ENCODE data around the gene TSPAN4. TPM values are rescaled to one million over a fixed set of nuclear protein-coding genes. Genes with fewer than 3 reads are reported as not detected.

TSPAN4 gene
- total RNA-seq, 2 experiments from 2014 or later = 9.4 to 12.1 TPM

GRCh38 chr11:863910-864827 is 21.5 kb downstream of the TSPAN4 start:
- H3K9me3 ChIP-seq (ENCODE audit: low read length) = no peaks in the 10 kb centered on the region
- ChIA-PET POLR2A (no interaction called here), CTCF (ENCODE audit: unreplicated experiment) (no interaction called here)
- TF ChIP-seq, protein P1, sequence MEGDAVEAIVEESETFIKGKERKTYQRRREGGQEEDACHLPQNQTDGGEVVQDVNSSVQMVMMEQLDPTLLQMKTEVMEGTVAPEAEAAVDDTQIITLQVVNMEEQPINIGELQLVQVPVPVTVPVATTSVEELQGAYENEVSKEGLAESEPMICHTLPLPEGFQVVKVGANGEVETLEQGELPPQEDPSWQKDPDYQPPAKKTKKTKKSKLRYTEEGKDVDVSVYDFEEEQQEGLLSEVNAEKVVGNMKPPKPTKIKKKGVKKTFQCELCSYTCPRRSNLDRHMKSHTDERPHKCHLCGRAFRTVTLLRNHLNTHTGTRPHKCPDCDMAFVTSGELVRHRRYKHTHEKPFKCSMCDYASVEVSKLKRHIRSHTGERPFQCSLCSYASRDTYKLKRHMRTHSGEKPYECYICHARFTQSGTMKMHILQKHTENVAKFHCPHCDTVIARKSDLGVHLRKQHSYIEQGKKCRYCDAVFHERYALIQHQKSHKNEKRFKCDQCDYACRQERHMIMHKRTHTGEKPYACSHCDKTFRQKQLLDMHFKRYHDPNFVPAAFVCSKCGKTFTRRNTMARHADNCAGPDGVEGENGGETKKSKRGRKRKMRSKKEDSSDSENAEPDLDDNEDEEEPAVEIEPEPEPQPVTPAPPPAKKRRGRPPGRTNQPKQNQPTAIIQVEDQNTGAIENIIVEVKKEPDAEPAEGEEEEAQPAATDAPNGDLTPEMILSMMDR (conservative IDR thresholded peaks at IDR 0.05; ENCODE audit: low read length) = no peak
- TF ChIP-seq EZH2phosphoT487 (IDR thresholded peaks at IDR 0.05; ENCODE audit: borderline replicate concordance, low read depth, low read length) = no peak
- no peak for DNase-seq (ENCODE audit: low spot score)
- H3K9me2 ChIP-seq (ENCODE audit: insufficient read depth, low read length) = no peaks in the 10 kb centered on the region
- no peak overlapping the region for H2AFZ ChIP-seq (ENCODE audit: low read length)
- no peak overlapping the region for H3K4me3 ChIP-seq (ENCODE audit: low read depth, low read length, poor library complexity, severe bottlenecking)
- intact Hi-C loops (cut with micrococcal nuclease; ENCODE audit: unreplicated experiment) = no loop called here
- no peaks in the 10 kb centered on the region for H3K79me2 ChIP-seq (ENCODE audit: insufficient read depth, low read depth, low read length)
- no peaks in the 10 kb centered on the region for H3K4me1 ChIP-seq (ENCODE audit: insufficient read depth, low read length, poor library complexity, severe bottlenecking)
- no peak overlapping the region for H3K27ac ChIP-seq (ENCODE audit: low read depth, low read length, poor library complexity, severe bottlenecking)
- no TSS peak for BruUV-seq (replicated peaks)
- no peak overlapping the region for H3K4me2 ChIP-seq (ENCODE audit: low read length)
- H3K36me3 ChIP-seq (ENCODE audit: insufficient read depth, low read length) = no peaks in the 10 kb centered on the region
- no peaks in the 10 kb centered on the region for H4K20me1 ChIP-seq (ENCODE audit: insufficient read depth, low read length)

- no peak overlapping the region for H3K4me3 ChIP-seq (ENCODE audit: low read depth, low read length, poor library complexity, severe bottlenecking)
- BruUV-seq (replicated peaks) = no TSS peak
- no peak overlapping the region for H3K4me2 ChIP-seq (ENCODE audit: low read length)
- no peak for DNase-seq (ENCODE audit: low spot score)
- no peak overlapping the region for H3K27ac ChIP-seq (ENCODE audit: low read depth, low read length, poor library complexity, severe bottlenecking)
- POLR2A ChIA-PET = no interaction called here
- CTCF ChIA-PET (ENCODE audit: unreplicated experiment) = no interaction called here
- no peaks in the 10 kb centered on the region for H3K9me2 ChIP-seq (ENCODE audit: insufficient read depth, low read length)
- H4K20me1 ChIP-seq (ENCODE audit: insufficient read depth, low read length) = no peaks in the 10 kb centered on the region
- TF ChIP-seq, protein P1 (conservative IDR thresholded peaks at IDR 0.05; ENCODE audit: low read length) = no peak
- TF ChIP-seq EZH2phosphoT487 (IDR thresholded peaks at IDR 0.05; ENCODE audit: borderline replicate concordance, low read depth, low read length) = no peak
- no peaks in the 10 kb centered on the region for H3K4me1 ChIP-seq (ENCODE audit: insufficient read depth, low read length, poor library complexity, severe bottlenecking)
- no peak overlapping the region for H2AFZ ChIP-seq (ENCODE audit: low read length)
- H3K36me3 ChIP-seq (ENCODE audit: insufficient read depth, low read length) = no peaks in the 10 kb centered on the region
- no peaks in the 10 kb centered on the region for H3K9me3 ChIP-seq (ENCODE audit: low read length)
- intact Hi-C loops (cut with micrococcal nuclease; ENCODE audit: unreplicated experiment) = no loop called here
- no peaks in the 10 kb centered on the region for H3K79me2 ChIP-seq (ENCODE audit: insufficient read depth, low read depth, low read length)
These were observed 22.2 kb downstream of the TSPAN4 start for GRCh38 chr11:864898-865297.

Data from OCI-LY7 (cell line).